HG03108 (cell line): ENCODE measurements around the gene RFT1.

Source experiments
- ATAC-seq: cut with Tn5 transposase; IDR thresholded peaks from one replicate; pipeline ENCODE4 v1.9.1; 2021; ENCODE audit warnings: moderate library complexity; ENCODE audit not compliant: unreplicated experiment

Gene RFT1, protein sequence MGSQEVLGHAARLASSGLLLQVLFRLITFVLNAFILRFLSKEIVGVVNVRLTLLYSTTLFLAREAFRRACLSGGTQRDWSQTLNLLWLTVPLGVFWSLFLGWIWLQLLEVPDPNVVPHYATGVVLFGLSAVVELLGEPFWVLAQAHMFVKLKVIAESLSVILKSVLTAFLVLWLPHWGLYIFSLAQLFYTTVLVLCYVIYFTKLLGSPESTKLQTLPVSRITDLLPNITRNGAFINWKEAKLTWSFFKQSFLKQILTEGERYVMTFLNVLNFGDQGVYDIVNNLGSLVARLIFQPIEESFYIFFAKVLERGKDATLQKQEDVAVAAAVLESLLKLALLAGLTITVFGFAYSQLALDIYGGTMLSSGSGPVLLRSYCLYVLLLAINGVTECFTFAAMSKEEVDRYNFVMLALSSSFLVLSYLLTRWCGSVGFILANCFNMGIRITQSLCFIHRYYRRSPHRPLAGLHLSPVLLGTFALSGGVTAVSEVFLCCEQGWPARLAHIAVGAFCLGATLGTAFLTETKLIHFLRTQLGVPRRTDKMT

GRCh38 chr3:53130179-53131061, at the start of gene RFT1:
Gene RFT1, minus strand, starts transcription at chr3:53130435. Its CDS starts 35 bp downstream, at chr3:53130400.
- peak; percentile 63 for ATAC-seq

DNA sequence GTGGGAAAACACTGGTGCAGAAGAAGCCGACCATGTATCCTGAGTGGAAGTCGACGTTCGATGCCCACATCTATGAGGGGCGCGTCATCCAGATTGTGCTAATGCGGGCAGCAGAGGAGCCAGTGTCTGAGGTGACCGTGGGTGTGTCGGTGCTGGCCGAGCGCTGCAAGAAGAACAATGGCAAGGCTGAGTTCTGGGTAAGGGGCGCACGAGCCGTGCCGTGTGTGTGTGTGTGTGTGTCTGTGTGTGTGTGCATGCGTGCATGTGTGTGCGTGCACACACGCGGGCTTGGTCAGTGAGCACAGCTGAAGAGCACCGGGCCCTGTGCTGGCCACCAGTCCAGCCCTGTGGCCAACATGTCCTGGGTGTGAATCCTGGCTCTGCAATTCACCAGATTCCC, 49.3 kb upstream of the RFT1 start:
- ATAC-seq, result no peak

DNA sequence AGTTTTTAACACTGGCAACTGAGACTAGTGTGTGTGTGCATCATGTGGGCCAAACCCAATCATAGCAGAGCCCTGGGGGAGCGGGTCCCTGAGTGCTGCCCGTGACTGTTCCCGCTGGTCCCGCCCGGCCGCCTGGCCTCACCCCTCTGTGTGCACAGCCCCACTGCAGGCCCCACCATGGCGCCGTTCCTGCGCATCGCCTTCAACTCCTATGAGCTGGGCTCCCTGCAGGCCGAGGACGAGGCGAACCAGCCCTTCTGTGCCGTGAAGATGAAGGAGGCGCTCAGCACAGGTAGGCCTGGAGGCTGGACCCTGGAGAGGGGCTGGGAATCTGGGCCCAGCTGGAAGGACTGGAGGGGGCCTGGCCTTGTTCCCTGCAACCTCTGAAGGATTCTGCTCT, 48.0 kb upstream of the RFT1 start:
- ATAC-seq, result no peak

DNA sequence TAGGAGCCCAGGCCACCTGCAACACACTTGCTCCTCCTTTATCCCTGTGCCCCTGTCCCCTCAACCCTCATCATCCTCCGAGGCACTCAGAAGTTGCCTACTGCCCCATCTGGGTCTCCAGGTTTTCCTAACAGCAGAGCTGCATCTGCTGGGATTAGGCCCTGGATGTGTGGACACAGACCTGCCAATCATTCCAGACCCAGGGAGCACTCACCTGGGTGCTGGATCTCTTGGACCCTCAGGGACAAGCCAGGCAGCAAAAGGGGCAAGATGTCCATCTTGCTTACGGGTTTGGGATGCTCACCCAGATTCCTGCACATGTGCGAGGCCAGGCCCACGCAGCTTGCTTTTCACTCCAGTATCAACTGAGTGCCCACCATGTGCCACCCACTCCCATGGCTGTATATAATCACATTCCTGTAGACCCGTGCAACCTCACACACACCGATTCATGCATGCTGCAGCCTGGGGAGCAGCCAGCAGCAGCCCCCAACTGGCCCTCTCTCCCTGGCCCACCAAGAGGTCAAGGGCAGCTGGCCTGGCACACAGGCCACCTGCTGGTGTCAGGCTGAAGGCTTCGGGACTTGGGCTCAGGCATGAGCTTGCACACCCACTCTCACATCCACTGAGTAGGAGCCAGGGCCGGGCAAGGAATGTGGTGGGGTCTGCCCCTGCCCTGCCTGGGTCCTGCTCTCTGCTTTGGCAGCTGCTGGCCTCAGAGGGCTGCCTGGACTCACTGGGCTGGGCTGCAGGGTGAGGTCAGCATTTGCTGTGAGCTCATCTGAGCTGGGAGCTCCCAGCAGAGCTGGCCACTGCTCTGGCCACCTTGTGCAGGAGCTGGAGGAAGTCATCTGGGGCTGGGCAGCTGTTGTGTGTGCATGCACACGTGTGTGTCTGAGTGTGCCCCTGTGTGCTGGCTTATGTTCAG, 45.6 kb upstream of the RFT1 start:
- ATAC-seq, result no peak

GRCh38 chr3:53174346-53175250, 44.4 kb upstream of the RFT1 start:
- peak; percentile 47 for ATAC-seq

- ATAC-seq, result no peak
Observed at GRCh38 chr3:53173107-53173506, 42.9 kb upstream of the RFT1 start.

DNA sequence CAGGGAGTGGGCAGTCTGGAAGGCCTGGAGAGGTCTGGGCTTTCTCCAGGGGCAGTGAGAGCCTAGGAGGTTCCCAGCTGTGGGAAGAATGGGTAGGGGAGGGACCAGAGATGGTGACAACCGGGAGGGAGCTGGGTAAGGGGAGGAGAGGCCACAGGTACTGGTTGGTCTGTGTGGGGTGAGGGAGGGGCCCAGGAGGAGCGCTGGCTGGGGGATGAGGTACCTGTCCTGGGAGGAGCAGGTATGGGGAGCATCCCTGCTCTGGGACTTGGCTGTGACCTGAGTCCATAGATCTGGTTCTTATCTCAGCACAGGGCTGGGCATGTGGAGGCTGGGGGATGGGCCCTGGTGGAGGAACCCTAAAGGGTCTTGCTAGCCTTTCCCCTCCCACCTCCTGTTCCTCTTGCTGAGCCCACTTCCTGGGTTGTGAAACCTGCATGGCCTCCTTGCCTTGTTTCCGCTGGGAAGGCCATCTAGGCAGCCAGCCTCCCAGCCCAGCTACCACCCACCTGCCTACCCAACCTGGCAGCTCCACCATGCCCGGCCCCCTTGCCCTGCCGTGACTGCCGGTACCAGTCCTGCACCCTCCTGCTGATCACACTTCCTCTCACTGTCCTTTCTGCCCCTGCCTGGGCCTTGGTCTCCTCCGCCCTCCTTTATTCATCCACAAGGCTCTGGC, 41.7 kb upstream of the RFT1 start:
- no peak for ATAC-seq

GRCh38 chr3:53171064-53171418, 40.8 kb upstream of the RFT1 start:
- ATAC-seq, result no peak

DNA sequence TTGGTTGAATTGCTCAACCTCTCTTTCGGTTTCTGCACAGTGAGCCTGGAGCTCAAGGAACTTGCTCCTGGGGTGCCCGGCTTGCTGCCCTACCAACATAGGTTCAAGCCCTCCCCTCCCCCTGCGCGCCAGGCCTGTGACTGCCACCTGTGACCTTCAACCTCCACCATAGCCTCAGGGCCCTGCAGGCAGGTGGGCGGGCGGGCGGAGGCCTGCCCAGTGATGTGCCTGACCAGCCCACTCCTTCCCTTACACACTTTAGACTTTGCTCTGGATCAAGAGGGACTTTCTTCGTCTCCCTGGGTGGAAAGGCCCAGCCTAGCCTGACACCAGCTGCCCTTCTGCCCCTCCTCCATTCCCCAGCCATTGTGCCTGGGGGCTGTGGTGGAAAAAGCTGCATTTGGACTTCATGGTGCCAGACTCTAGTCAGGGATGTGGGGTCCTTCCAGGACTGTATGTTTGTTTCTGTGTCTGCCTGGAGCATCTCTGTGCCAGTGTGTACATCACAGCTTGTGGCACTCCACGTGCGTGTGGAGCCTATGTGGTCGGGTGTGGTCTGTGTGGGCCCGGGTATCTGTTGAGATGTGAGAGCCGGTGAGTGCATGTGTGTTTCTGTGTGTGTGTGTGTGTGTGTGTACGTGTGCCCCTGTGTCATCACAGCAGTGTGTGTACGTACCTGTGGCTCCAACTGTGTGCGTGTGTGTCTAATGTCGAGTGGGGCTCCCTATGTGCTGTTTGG, 40.3 kb upstream of the RFT1 start:
- peak; percentile 38 for ATAC-seq

DNA sequence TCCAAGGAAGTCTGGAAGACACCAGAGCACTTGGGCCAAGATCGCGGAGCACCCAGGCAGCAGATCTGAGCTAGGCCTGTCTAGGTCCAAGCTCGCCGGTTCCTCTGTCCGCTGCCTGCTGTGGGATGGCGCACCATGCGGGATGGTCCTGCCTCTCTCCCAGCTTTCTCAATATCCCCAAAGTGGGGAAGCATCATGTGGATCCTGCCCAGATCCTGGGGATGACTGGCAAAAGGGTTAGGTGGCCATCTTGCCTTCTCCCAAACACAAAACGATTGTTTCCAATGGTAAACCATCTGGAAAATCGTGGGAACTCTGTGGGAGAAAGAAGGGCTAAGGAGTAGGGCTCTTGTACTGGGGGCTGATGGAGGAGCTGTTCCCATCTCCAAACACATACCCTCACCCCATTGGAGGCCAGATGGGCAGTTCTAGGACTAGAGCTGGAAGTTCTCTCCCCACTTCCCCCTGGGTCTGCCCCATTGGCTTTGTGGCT, 39.6 kb upstream of the RFT1 start:
- no peak for ATAC-seq

DNA sequence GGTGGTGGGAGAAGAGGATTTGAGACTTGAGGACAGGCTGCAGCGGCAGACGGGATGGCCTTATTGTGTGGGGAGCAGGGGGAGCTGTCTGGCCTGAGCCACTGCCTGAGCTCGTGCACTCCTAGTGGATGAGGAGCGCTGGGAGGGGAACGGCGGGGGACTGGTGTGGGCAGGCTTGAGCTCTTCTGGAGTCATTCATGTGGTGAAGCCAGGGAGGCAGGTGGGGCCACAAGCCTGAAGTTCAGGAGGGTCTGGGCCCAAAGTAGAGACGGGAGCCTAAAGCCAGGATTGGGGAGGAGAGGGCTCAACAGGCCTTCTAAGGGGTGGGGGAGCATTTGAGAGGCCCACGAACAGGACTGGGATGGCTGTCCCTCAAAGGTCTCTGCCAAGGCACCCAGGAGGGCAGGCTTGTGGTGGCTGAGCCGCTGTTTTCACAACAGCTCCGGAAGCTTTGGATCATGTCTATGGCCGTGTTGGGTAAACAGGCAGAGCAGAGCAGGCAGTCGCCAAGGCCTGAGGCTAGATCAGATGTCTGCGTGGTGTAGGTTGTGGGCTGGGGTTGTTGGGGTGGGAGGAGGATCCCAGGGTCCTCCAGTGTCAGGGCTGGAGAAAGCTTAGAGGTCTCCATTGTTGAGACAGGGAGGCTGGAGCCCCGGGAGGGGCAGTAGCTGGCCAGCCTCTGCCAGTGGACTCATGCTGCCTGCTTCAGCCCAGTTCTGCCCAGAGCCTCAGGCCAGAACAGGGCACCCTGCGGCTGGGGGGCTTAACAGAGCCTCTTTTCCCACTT, 39.0 kb upstream of the RFT1 start:
- no peak for ATAC-seq

- ATAC-seq, result no peak
Observed at GRCh38 chr3:53168175-53168923, 38.1 kb upstream of the RFT1 start.

GRCh38 chr3:53167418-53168174, 37.4 kb upstream of the RFT1 start:
- ATAC-seq, result no peak

DNA sequence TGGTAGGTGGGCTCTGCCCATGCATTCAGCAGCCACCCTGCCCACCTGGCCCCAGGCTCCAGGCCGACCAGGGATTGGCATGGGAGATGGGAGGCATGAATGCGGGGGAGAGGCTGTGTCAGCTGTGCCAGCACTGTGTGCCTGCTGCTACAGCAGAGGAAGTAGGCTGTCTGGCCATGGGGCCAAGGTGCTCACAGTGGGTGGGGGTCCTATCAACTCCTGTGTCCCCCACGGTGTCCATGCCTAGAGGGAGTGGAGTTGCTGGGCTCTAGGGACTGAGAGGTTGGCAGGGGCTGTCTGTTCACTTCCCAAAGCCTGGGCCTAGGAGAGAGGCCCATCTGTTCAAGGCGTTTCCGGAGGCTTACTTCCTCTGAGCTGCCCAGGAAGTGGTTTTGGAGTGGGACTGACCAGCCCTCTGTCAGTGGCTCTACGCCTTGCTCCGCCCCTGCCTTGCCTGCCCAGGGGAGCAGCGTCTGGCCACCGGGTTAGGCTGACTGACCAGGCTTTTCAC, 36.6 kb upstream of the RFT1 start:
- peak; percentile 31 for ATAC-seq

DNA sequence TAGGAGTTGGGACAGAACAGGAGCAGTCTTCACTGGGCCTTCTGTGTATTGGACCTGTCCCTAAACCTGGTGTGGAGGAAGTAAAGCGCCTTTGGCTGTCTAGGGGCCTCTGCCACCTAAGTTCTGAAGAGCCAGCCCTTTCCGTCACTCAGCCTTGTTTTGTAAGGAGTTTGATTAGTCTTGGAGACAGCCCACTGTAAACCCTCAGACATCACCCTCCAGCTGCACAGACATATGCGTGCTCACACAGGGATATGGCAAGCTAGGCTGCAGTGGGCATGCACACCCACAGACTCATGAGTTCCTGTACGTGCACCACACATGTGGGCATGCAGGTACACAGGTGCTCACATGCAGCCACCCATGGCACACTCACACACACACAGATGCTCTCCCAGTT, 36.0 kb upstream of the RFT1 start:
- no peak for ATAC-seq

DNA sequence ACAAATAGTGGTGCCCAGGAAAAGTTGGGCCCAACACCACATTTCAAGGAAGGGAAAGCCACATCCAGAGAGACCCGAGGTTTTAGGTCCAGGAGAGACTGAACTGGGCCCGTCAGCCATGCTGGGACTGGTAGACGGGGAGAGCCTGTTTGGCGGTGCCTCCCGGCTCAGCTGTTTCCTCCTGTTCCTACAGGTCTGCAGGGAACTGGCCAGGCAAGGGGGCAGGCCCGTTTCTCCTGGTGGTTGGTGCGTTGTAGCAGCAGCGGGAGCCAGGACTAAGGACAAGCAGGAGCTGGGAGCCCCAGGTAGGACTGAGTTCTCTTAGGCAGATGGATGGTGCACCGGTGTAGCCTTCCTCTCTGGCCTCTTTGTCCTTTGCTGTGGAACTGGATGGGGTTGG, 34.7 kb upstream of the RFT1 start:
- no peak for ATAC-seq
